OCI-LY7 (cell line): ENCODE results near the gene ZBTB16.

ENCODE experiments used
- CTCF ChIP-seq: fragments of 200-600 bp; sonication (generic); conservative IDR thresholded peaks from 2 replicates; pipeline ENCODE4 v1.5.1; 2014; ENCODE audit warnings: mild to moderate bottlenecking, antibody characterized with exemption, low read length, moderate library complexity, mixed read lengths
- EZH2phosphoT487 ChIP-seq: fragments of 200-600 bp; sonication (generic); IDR thresholded peaks from 2 replicates; pipeline ENCODE4 v1.6.1; 2018; ENCODE audit warnings: low read depth, borderline replicate concordance, mild to moderate bottlenecking, mixed run types, antibody characterized with exemption, low read length, moderate library complexity, mixed read lengths

- TF ChIP-seq CTCF, result no peak
- no peak for TF ChIP-seq EZH2phosphoT487
Observed at GRCh38 chr11:114163229-114163631, 103.7 kb downstream of the ZBTB16 start.
